Endothelial cell of umbilical vein (primary cell): Measurements from ENCODE around the gene SLC2A4. TPM values are rescaled to one million over a fixed set of nuclear protein-coding genes. Genes with fewer than 3 reads are reported as not detected.

Experiments used
- BruUV-seq: library from RNA; stranded (reverse); fragments of 400-500 nt; replicated peaks from 2 replicates; lab custom pipeline; 2021; lab: Mats Ljungman, UMichigan
- CTCF ChIA-PET: fragments of 300-600, 350-600 bp; sonication (Branson Sonifier 250); formaldehyde crosslinking; loops from one replicate; lab custom pipeline; 2021; ENCODE audit warnings: antibody characterized with exemption, inconsistent platforms; lab: Charles Lee
- POLR2A ChIA-PET: fragments of 300-600, 350-600 bp; sonication (Branson Sonifier 250); formaldehyde crosslinking; loops from one replicate; lab custom pipeline; 2021; ENCODE audit warnings: antibody characterized with exemption, inconsistent platforms; lab: Charles Lee
- DNase-seq: peaks from one replicate; pipeline ENCODE4 v3.0.0-alpha.2; 2011; ENCODE audit warnings: low read depth, low spot score
- FAIRE-seq: peaks from 2 replicates; lab custom pipeline; 2011; peaks lifted over from hg19 to GRCh38; lab: Jason Lieb, UNC
- H2AFZ ChIP-seq: 2 replicates; pipeline ENCODE4 v1.6.0; 2012; ENCODE audit warnings: low read depth, low read length, control low read depth, inconsistent platforms
- H3K27ac ChIP-seq: 2 replicates; pipeline ENCODE4 v1.5.1; 2011; ENCODE audit warnings: low read depth, mild to moderate bottlenecking, control low read depth, low read length, moderate library complexity; ENCODE audit not compliant: insufficient read depth
- H3K27me3 ChIP-seq, 2 experiments: 2 replicates each; pipeline versions ENCODE4 v1.6.0 to v1.6.1; 2011; ENCODE audit warnings: low read length in 2 of 2, mixed read lengths in 1 of 2; ENCODE audit not compliant: control insufficient read depth in 2 of 2, insufficient read depth in 2 of 2
- H3K36me3 ChIP-seq, 2 experiments: 2 replicates in 1 of 2; 3 replicates in 1 of 2; pipeline ENCODE4 v1.5.1; 2011; ENCODE audit warnings: low read length in 2 of 2, mild to moderate bottlenecking in 1 of 2, moderate library complexity in 1 of 2; ENCODE audit not compliant: control insufficient read depth in 2 of 2, insufficient read depth in 2 of 2; ENCODE audit errors: extremely low read depth in 1 of 2
- H3K4me1 ChIP-seq: 3 replicates; pipeline ENCODE4 v1.5.1; 2011; ENCODE audit warnings: mild to moderate bottlenecking, low read length; ENCODE audit not compliant: control insufficient read depth, insufficient read depth; ENCODE audit errors: extremely low read depth
- H3K4me2 ChIP-seq: 2 replicates; pipeline ENCODE4 v1.6.1; 2011; ENCODE audit warnings: low read length, control low read depth, mixed read lengths; ENCODE audit not compliant: insufficient read depth
- H3K4me3 ChIP-seq, 3 experiments: fragments of 200-600 bp in 1 of 3; sonication (generic), shearing (Covaris generic) in 1 of 3; replicated peaks in 1 of 3; 2 replicates each; pipeline ENCODE4 v1.5.1; 2011 to 2016; ENCODE audit warnings: control low read depth in 3 of 3, low read length in 3 of 3, mild to moderate bottlenecking in 2 of 3, inconsistent platforms in 1 of 3, low read depth in 1 of 3, moderate library complexity in 1 of 3; ENCODE audit not compliant: insufficient read depth in 1 of 3
- H3K79me2 ChIP-seq: 2 replicates; pipeline ENCODE4 v1.6.0; 2012; ENCODE audit warnings: low read length, inconsistent platforms; ENCODE audit not compliant: control insufficient read depth, insufficient read depth
- H3K9ac ChIP-seq: replicated peaks from 2 replicates; pipeline ENCODE3; 2011; ENCODE audit warnings: low read length, control low read depth; ENCODE audit not compliant: insufficient read depth; ENCODE audit errors: extremely low read depth
- H3K9me1 ChIP-seq: replicated peaks from 3 replicates; pipeline ENCODE4 v1.6.0; 2011; ENCODE audit warnings: mild to moderate bottlenecking, low read length; ENCODE audit not compliant: control insufficient read depth, insufficient read depth; ENCODE audit errors: extremely low read depth
- H3K9me3 ChIP-seq: replicated peaks from 2 replicates; pipeline ENCODE4 v1.5.1; 2012; ENCODE audit warnings: low read length, inconsistent platforms; ENCODE audit not compliant: control insufficient read depth, insufficient read depth
- H4K20me1 ChIP-seq: replicated peaks from 2 replicates; pipeline ENCODE3; 2011; ENCODE audit warnings: mild to moderate bottlenecking, low read length; ENCODE audit not compliant: control insufficient read depth, insufficient read depth; ENCODE audit errors: extremely low read depth
- CTCF ChIP-seq, 2 donors: IDR thresholded peaks; 1 replicate in 1 of 2; 2 replicates in 1 of 2; pipeline ENCODE4 v1.5.1; 2011; ENCODE audit warnings: low read length in 2 of 2, mild to moderate bottlenecking in 2 of 2, moderate library complexity in 2 of 2, control low read depth in 1 of 2, inconsistent platforms in 1 of 2, low read depth in 1 of 2; ENCODE audit not compliant: insufficient read depth in 1 of 2; ENCODE audit errors: extremely low read depth in 1 of 2
- EZH2 ChIP-seq: IDR thresholded peaks from 2 replicates; pipeline ENCODE4 v1.6.1; 2012; ENCODE audit warnings: borderline replicate concordance, low read depth, mild to moderate bottlenecking, moderate library complexity, low read length, inconsistent platforms; ENCODE audit not compliant: severe bottlenecking
- FOS ChIP-seq: IDR thresholded peaks from 2 replicates; pipeline ENCODE4 v1.6.1; 2011; ENCODE audit warnings: mild to moderate bottlenecking, low read length, moderate library complexity, borderline replicate concordance; ENCODE audit not compliant: insufficient read depth
- GATA2 ChIP-seq: IDR thresholded peaks from 2 replicates; pipeline ENCODE4 v1.7.0; 2011; ENCODE audit warnings: low read depth, mild to moderate bottlenecking, moderate library complexity, mixed read lengths, low read length; ENCODE audit not compliant: insufficient read length, insufficient read depth
- JUN ChIP-seq: IDR thresholded peaks from 2 replicates; pipeline ENCODE4 v1.6.1; 2011; ENCODE audit warnings: borderline replicate concordance, low read depth; ENCODE audit not compliant: insufficient read length, insufficient read depth
- MAX ChIP-seq: IDR thresholded peaks from 2 replicates; pipeline ENCODE4 v1.6.1; 2011; ENCODE audit not compliant: insufficient read depth, insufficient read length
- MYC ChIP-seq: IDR thresholded peaks from one replicate; pipeline ENCODE4 v1.6.1; 2011; ENCODE audit warnings: mild to moderate bottlenecking, low read depth, low read length
- POLR2A ChIP-seq: IDR thresholded peaks from 2 replicates; pipeline ENCODE4 v1.6.1; 2012; ENCODE audit warnings: low read depth, mild to moderate bottlenecking, control low read depth, low read length
- POLR2AphosphoS5 ChIP-seq: IDR thresholded peaks from 2 replicates; pipeline ENCODE4 v1.6.1; 2012; ENCODE audit warnings: low read depth, mild to moderate bottlenecking, control low read depth, low read length, moderate library complexity; ENCODE audit not compliant: insufficient read depth
- dilution Hi-C: fragments of 300-500 bp; cut with MboI; formaldehyde crosslinking; loops from one replicate; pipeline ENCODE4 v1.15.0; 2019; ENCODE audit warnings: low sequenced_read_pairs; ENCODE audit not compliant: extremely low pct_ligation_motif_present
- intact Hi-C: fragments of 100-400 bp; cut with micrococcal nuclease; formaldehyde crosslinking; loops from one replicate; pipeline ENCODE4 v1.10.0; 2022
- polyA plus RNA-seq, 4 experiments: library from polyadenylated mRNA; depleted of rRNA in 3 of 4; stranded (reverse) in 3 of 4; unstranded in 1 of 4; fragments of >200 nt; gene quantifications; 2 replicates each; pipeline versions ENCODE4 v1.2.1 to v1.2.3, GENCODE V29; 2011 to 2012; ENCODE audit warnings: missing spikeins in 1 of 4
- total RNA-seq: library from RNA; stranded (reverse); gene quantifications from 2 replicates; pipeline ENCODE4 v1.2.3, GENCODE V29; 2021

Gene SLC2A4
- total and polyA plus RNA-seq, 2 donors (not counting 3 experiments of a cell fraction or from before 2014, with no cell fraction given): 0.12 TPM; not detected in 1

GRCh38 chr17:7241090-7241733 lies 40.3 kb upstream of the SLC2A4 start:
- H3K4me3 ChIP-seq: peak overlapping the region; percentile 30 to 91 (median 83)
- no peaks in the 10 kb centered on the region for H3K9me3 ChIP-seq
- intact Hi-C loops: no loop called here
- H3K4me2 ChIP-seq: peak overlapping the region; percentile 83
- no peaks in the 10 kb centered on the region for H3K9me1 ChIP-seq
- H3K79me2 ChIP-seq: peaks cover 46% of the 10 kb centered on the region
- POLR2A ChIA-PET: interaction anchor here (0.8 kb wide), 1 partner anchor 88 kb away, joined by 5 read pairs; the partner anchor contains the start of gene NEURL4
- H3K27ac ChIP-seq: peak overlapping the region; percentile 95
- H4K20me1 ChIP-seq: no peaks in the 10 kb centered on the region
- CTCF ChIA-PET: interaction anchor here (1.0 to 3.4 kb wide), 4 partner anchors 21 to 195 kb away, joined by 3 to 24 read pairs (median 12); partner anchors contain the start of genes ACADVL and DLG4
- H2AFZ ChIP-seq: no peak overlapping the region
- dilution Hi-C loops: no loop called here
- no peak for DNase-seq
- no peaks in the 10 kb centered on the region for H3K27me3 ChIP-seq
- no TSS peak for BruUV-seq
- H3K9ac ChIP-seq: peak overlapping the region; percentile 92
- H3K36me3 ChIP-seq: peaks cover 14 to 21% of the 10 kb centered on the region in 2 experiments
- H3K4me1 ChIP-seq: peaks cover 31% of the 10 kb centered on the region
- FAIRE-seq: no peak
- TF ChIP-seq MAX (no peak), JUN (no peak), FOS (no peak), GATA2 (no peak), EZH2 (no peak), POLR2A (no peak), MYC (no peak), POLR2AphosphoS5 (no peak), CTCF (IDR thresholded peaks at IDR 0.05; ENCODE audit: extremely low read depth in 1 of 2, insufficient read depth in 1 of 2, low read depth in 1 of 2, low read length in 2 of 2) (no peak)
